NCI-H1105 treated with DMSO at 0.1 percent for 48 hours (cell line): ENCODE results near the gene OMP.

Experiments used
- DNase-seq: peaks from one replicate; lab custom pipeline; 2025; lab: John Stamatoyannopoulos, UW

The OMP gene

GRCh38 chr11:77069336-77069968 is 33.2 kb upstream of the OMP start:
- DNase-seq = peak; percentile 16

GRCh38 chr11:77069969-77070582 is 32.6 kb upstream of the OMP start:
- no peak for DNase-seq

DNA sequence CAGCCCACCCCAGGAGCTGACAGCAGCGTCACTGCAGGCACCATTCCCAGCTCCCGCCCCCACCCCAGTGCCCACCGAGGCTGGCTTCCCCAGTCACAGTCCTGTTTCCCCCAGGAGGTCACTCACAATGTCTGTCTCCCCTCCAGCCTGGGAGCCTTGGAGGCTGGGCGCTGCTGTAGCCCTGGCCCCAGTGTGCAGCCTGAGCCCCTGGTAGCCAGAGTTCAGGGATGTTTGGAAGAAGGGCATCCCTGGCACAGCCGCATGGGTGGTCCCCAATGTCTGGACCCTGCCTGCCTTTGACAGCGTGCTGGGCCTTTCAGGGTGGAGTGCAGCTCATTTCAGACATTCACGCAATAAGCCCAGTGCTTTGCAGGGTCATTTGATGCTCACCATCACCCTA is 31.6 kb upstream of the OMP start:
- no peak for DNase-seq

GRCh38 chr11:77071671-77072605 is 30.7 kb upstream of the OMP start:
- DNase-seq = no peak

- no peak for DNase-seq
These were observed 29.8 kb upstream of the OMP start for GRCh38 chr11:77072851-77073327.

DNA sequence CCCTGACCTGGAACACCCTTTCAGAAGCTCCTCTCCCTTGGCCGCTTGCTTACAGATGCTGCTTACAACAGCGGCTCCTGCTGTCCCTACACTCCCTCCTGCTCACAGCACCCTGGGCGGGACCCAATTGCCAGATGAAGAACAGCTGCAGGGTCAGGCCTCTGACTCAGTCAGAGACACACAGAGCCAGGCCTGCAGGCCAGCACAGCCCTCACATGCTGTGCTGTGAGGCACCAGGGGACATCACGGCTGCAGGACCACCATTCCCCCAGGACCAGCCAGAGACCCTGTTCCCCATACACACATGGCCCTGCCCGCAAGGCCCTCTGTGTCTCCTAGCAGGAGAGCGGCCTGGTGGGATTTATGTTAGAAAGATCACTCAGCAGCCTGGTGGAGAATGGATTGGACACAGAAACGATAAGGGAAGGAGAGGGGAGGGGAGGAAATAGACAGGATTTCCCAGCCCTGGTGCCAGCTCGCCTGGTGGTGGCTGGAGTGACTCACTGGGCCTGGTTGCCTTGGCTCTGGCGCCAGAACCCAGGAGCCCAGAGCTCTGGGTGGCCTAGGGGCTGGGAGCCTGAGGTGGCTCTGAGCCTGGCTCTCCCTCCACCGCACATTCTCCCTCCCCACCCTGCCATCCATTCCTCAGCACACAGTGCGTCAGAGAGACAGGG is 29.2 kb upstream of the OMP start:
- DNase-seq = no peak

- no peak for DNase-seq
These were observed 28.4 kb upstream of the OMP start for GRCh38 chr11:77074205-77074604.

DNA sequence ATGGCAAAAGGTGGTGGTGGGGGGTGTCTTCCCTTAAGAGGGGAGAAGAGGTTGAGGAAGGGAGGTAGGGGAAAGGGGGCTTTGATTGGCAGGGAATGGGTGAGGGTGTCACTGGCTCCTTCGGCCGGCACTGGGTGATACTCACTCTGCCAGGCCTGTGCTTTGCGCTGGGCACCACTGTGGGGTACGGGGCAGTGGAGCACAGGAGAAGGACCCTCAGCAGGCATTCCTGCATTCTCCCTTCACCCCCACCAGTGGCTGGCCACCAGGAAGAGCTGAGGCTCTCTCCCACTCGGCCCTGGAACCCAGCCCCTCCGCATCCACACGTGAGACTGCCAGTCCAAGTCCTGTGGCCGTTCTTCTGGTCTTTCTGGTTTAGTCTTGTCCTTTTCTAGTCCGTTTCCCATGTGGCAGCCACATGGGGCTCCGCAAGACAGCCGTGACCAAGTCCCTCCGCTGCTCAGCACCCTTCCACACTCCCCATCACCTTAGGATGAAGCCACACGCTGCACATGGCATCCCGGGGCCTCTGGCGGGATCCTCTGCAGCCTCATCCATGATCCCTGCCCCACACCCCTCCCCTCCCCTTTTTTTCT is 27.9 kb upstream of the OMP start:
- no peak for DNase-seq

- DNase-seq = no peak
These were observed 27.2 kb upstream of the OMP start for GRCh38 chr11:77075425-77075905.

DNA sequence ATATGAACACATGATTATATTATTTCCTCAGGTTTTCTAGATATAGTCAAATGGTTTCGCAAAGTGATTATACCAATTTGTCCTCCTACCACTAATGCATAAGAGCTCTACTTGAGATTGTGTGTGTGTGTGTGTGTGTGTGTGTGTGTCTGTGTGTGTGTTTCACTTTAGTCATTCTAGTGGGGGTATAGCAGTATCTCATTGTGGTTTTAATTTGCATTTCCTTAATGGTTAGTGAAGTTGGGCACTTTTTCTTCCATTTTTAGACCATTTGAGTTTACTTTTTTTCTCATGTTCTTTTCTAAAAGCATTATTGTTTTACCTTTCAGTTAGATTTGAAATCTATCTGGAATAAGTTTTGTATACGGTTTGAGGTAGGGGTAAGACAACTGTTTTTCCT is 23.0 kb upstream of the OMP start:
- no peak for DNase-seq

- no peak for DNase-seq
These were observed 21.9 kb upstream of the OMP start for GRCh38 chr11:77080643-77081210.

GRCh38 chr11:77081381-77081851 is 21.2 kb upstream of the OMP start:
- no peak for DNase-seq

DNA sequence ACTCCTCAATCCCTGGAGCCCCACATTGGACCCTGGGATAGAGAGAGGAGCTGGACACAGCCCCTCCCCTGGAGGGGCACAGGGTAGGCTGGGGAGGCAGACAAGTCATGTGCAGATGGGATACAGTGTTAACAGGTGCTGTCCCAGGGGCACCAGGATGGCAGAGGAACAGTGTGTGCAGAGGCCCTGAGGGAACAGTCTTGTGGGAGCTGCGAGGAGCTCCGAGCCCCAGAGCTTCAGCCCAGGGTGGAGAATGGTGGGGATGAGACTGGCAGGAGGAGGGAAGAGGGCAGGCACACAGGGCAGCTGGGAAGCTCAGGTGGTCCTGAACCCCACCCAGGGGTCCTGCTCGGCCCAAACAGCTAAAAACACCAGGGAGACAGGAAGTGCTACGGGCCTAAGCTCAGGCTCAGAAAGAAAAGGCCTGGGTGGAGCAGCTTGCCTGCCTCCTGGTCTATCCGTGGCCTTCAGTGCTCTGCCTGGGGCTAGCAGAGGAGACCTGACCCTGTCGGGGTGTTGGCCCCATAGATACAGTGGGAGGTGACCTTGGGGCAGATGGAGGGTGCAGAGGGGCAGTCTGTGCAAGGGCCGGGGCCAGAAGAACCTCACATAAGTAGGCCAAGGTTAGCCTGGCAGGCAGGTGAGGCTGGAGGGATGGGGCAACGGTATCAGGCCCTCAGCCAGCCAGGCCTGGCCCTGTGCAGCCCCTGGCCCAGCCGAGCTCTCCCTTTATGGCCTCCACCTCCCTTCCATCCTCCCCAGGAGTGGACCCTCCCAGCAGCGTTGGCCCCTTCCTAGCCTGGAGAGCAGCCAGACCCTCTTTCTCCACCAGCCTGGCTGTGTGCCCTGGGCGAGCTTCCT is 20.4 kb upstream of the OMP start:
- no peak for DNase-seq

DNA sequence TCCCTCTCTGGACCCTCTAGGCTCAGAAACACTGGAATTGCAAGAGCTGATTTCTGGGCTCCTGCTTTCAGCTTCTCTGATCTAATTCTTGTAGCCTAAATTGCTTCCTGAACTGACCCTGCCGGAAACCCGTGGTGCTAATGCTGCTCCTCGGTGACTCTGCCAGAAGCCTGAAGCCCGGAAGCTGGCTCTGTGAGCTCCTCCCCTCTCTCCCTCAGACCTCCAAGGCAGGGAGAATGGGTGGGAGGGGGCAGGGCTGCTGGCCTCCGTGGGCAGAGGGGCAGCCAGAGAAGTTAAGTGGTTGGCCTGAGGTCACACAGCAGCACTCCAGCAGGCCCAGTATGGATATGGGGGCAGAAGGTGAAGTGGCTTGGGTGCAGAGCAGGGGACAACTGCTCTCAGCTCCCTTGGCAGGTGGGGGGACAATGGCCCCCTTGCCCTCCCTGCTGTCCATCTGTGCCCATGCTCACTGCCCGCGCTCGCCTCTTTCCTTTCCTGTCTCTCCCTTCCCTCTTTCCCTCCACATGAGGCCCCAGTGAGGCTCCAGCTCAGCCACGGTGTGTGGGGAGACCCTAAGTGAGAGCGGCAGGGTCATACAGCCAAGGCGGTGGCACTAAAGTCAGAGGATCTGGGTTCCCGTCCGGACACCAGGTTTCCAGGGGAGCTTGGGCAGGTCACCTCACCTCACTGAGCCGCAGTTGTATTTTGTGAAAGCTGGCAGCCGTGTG is 19.6 kb upstream of the OMP start:
- no peak for DNase-seq

- DNase-seq = no peak
These were observed 18.9 kb upstream of the OMP start for GRCh38 chr11:77083566-77084245.

DNA sequence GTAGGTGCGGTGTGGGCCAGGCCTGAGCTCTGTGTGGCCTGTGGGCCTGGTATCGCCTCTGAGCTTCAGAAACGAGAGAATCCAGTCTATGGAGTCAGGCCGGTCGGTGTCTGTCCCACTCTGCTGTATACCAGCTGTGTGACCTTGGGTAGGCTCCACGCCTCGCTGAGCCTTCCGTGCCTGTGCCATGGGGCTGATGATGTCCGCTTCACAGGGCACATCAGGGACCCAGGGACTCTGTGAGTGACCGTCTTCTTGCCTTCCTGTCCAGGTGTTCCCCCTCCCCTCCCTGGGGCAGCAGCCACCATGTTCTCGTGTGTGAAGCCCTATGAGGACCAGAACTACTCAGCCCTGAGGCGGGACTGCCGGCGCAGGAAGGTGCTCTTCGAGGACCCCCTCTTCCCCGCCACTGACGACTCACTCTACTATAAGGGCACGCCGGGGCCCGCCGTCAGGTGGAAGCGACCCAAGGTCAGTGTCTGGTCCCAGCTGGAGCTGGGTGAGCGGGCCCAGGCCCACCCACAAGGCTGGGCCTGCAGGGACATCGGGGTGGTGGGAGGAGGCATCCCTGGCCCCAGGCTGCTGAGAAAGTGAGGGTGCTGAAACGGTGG is 18.0 kb upstream of the OMP start:
- DNase-seq = no peak

- no peak for DNase-seq
These were observed 17.0 kb upstream of the OMP start for GRCh38 chr11:77085652-77086051.
